A549 (cell line): Measurements from ENCODE around the gene TMEM255B. TPM values are rescaled to one million over a fixed set of nuclear protein-coding genes. Genes with fewer than 3 reads are reported as not detected.

Source experiments
- ATAC-seq, 2 experiments: fragments of 200-7000 bp in 1 of 2; fragments of >200 bp in 1 of 2; cut with Nextera tagmentation in 1 of 2; cut with Tn5 transposase in 1 of 2; 3 replicates each; pipeline versions ENCODE4 v1.8.0 to v1.9.1; 2018 to 2020; ENCODE audit warnings: mild to moderate bottlenecking in 1 of 2, moderate library complexity in 1 of 2
- CTCF ChIA-PET: fragments of 300-600 bp; sonication (Branson Sonifier 250); formaldehyde crosslinking; extraction: SDS; loops from one replicate; lab custom pipeline; 2021; ENCODE audit warnings: antibody characterized with exemption, inconsistent platforms; lab: Yijun Ruan, JAX
- POLR2A ChIA-PET: fragments of 350-600 bp; formaldehyde crosslinking; extraction: SDS; loops from one replicate; lab custom pipeline; 2021; ENCODE audit warnings: antibody characterized with exemption, inconsistent platforms; lab: Yijun Ruan, JAX
- DNase-seq, 2 experiments: peaks; one replicate each; pipeline versions ENCODE4 v3.0.0 to v3.0.0-alpha.2; 2011 to 2016; ENCODE audit warnings: low read depth in 1 of 2, low spot score in 1 of 2
- FAIRE-seq: peaks from 2 replicates; lab custom pipeline; 2011; peaks lifted over from hg19 to GRCh38; lab: Jason Lieb, UNC
- H3K27ac ChIP-seq, 2 experiments: fragments of >200 bp; sonication (Bioruptor Twin); formaldehyde crosslinking; 3 replicates each; pipeline ENCODE4 v1.5.1; 2016 to 2017
- H3K4me1 ChIP-seq: fragments of >200 bp; sonication (Bioruptor Twin); formaldehyde crosslinking; 3 replicates; pipeline ENCODE4 v1.6.1; 2016
- H3K4me2 ChIP-seq: fragments of >200 bp; sonication (Bioruptor Twin); formaldehyde crosslinking; 3 replicates; pipeline ENCODE4 v1.6.1; 2016
- H3K4me3 ChIP-seq: fragments of >200 bp; sonication (Bioruptor Twin); formaldehyde crosslinking; 3 replicates; pipeline ENCODE4 v1.5.1; 2016
- H3K9me3 ChIP-seq: fragments of >200 bp; sonication (Bioruptor Twin); formaldehyde crosslinking; 3 replicates; pipeline ENCODE4 v1.6.1; 2016
- BHLHE40 ChIP-seq: IDR thresholded peaks from 2 replicates; pipeline ENCODE4 v1.6.1; 2012; ENCODE audit warnings: low read depth, low read length, inconsistent platforms
- CBX2 ChIP-seq: fragments of 200-600 bp; sonication (generic); IDR thresholded peaks from 2 replicates; pipeline ENCODE4 v1.6.1; 2016; ENCODE audit warnings: low read depth, mild to moderate bottlenecking, borderline replicate concordance
- CEBPB ChIP-seq, 2 experiments: fragments of >200 bp in 1 of 2; sonication (Bioruptor Twin) in 1 of 2; formaldehyde crosslinking in 1 of 2; IDR thresholded peaks; 2 replicates each; pipeline ENCODE4 v1.6.1; 2012 to 2016
- CHD4 ChIP-seq: fragments of 200-600 bp; sonication (generic); IDR thresholded peaks from 2 replicates; pipeline ENCODE4 v1.6.1; 2016; ENCODE audit warnings: antibody characterized with exemption, mild to moderate bottlenecking, borderline replicate concordance
- CTCF ChIP-seq: fragments of >200 bp; sonication (Bioruptor Twin); formaldehyde crosslinking; IDR thresholded peaks from 3 replicates; pipeline ENCODE4 v1.5.1; 2016
- E2F6 ChIP-seq: IDR thresholded peaks from 2 replicates; pipeline ENCODE4 v1.6.1; 2012; ENCODE audit warnings: low read depth, borderline replicate concordance
- ELK1 ChIP-seq: fragments of 150-350 bp; IDR thresholded peaks from 2 replicates; pipeline ENCODE4 v1.6.1; 2014; ENCODE audit warnings: low read depth, mild to moderate bottlenecking, low read length
- FOSB ChIP-seq: fragments of 250-450 bp; sonication (Bioruptor Pico); IDR thresholded peaks from 2 replicates; pipeline ENCODE4 v1.5.0; 2020; ENCODE audit warnings: mild to moderate bottlenecking, moderate library complexity
- FOSL2 ChIP-seq, 2 experiments: fragments of 450-650 bp in 1 of 2; fragments of >200 bp in 1 of 2; sonication (Bioruptor Twin) in 1 of 2; formaldehyde crosslinking; IDR thresholded peaks; 2 replicates each; pipeline versions ENCODE4 v1.5.0 to v1.6.1; 2016 to 2020; ENCODE audit warnings: mild to moderate bottlenecking in 1 of 2, moderate library complexity in 1 of 2
- HEYL ChIP-seq: fragments of 250-450 bp; sonication (Bioruptor Pico); IDR thresholded peaks from 2 replicates; pipeline ENCODE4 v1.8.0; 2021; ENCODE audit warnings: mild to moderate bottlenecking, moderate library complexity
- NFE2L2 ChIP-seq: fragments of 150-350 bp; conservative IDR thresholded peaks from 2 replicates; pipeline ENCODE4 v1.6.1; 2014; ENCODE audit warnings: low read length
- NPAS2 ChIP-seq: fragments of 250-450 bp; sonication (Bioruptor Pico); IDR thresholded peaks from 2 replicates; pipeline ENCODE4 v1.8.0; 2022; ENCODE audit warnings: mild to moderate bottlenecking, moderate library complexity, borderline replicate concordance
- RARB ChIP-seq: fragments of 250-450 bp; sonication (Bioruptor Pico); IDR thresholded peaks from 2 replicates; pipeline ENCODE4 v1.8.0; 2021; ENCODE audit warnings: mild to moderate bottlenecking, moderate library complexity
- RCOR1 ChIP-seq: fragments of 150-350 bp; IDR thresholded peaks from 2 replicates; pipeline ENCODE4 v1.6.1; 2014; ENCODE audit warnings: antibody characterized with exemption, low read length, low read depth
- SMC3 ChIP-seq: fragments of >200 bp; sonication (Bioruptor Twin); formaldehyde crosslinking; IDR thresholded peaks from 3 replicates; pipeline ENCODE4 v1.6.1; 2018; ENCODE audit warnings: inconsistent platforms
- SREBF2 ChIP-seq: fragments of 450-650 bp; IDR thresholded peaks from 2 replicates; pipeline ENCODE4 v1.6.1; 2014; ENCODE audit warnings: mild to moderate bottlenecking, moderate library complexity
- TFCP2L1 ChIP-seq: fragments of 250-450 bp; sonication (Bioruptor Pico); IDR thresholded peaks from 2 replicates; pipeline ENCODE4 v1.5.0; 2021; ENCODE audit warnings: mild to moderate bottlenecking
- TP53 ChIP-seq: fragments of 250-450 bp; sonication (Bioruptor Pico); IDR thresholded peaks from 2 replicates; pipeline ENCODE4 v1.5.0; 2021; ENCODE audit warnings: mild to moderate bottlenecking, moderate library complexity
- ZFP36 ChIP-seq: fragments of 450-650 bp; IDR thresholded peaks from 2 replicates; pipeline ENCODE4 v1.6.1; 2014; ENCODE audit warnings: borderline replicate concordance; ENCODE audit not compliant: partially characterized antibody
- WGBS: methylation state at CpG from one replicate; pipeline ENCODE4 v1.1.6; 2017; ENCODE audit errors: missing lambda C conversion rate; 5-methylcytosine and 5-hydroxymethylcytosine counted together
- polyA plus RNA-seq, 4 experiments: library from polyadenylated mRNA; depleted of rRNA in 3 of 4; stranded (reverse); fragments of >200 nt; fragmentation: RNase III in 1 of 4; extraction: RNeasy Plus Mini Kit Qiagen cat#74134 plus additional on column Dnase treatment in 1 of 4; gene quantifications; 2 replicates in 3 of 4; 3 replicates in 1 of 4; pipeline ENCODE4 v1.2.3, GENCODE V29; 2011 to 2017

TMEM255B gene
- polyA plus RNA-seq, 2 of the 4 experiments (the other 2 are of a cell fraction) = 0.54 to 1.1 TPM

- H3K9me3 ChIP-seq = peaks cover 7% of the 10 kb centered on the region
- CTCF ChIA-PET = interaction anchor here (2.3 kb wide), 1 partner anchor 58 kb away, joined by 14 read pairs; the partner anchor contains the start of gene GRK1
- POLR2A ChIA-PET = no interaction called here
- no peak overlapping the region for H3K4me2 ChIP-seq
- FAIRE-seq (no peak), DNase-seq (no peak), ATAC-seq (no peak)
- WGBS = 61% methylated on average over 11 of the region's 13 CpGs
- H3K27ac ChIP-seq = no peak overlapping the region
- no peak for TF ChIP-seq TFCP2L1
- TF ChIP-seq FOSB (CRISPR knock-in tag) = no peak
- no peak for TF ChIP-seq HEYL (CRISPR knock-in tag)
- TF ChIP-seq CTCF = no peak
- TF ChIP-seq CHD4 = no peak
- no peak for TF ChIP-seq CBX2
- TF ChIP-seq TP53 (CRISPR knock-in tag) = no peak
- TF ChIP-seq SMC3 = no peak
- TF ChIP-seq CEBPB (IDR thresholded peaks at IDR 0.05) = no peak
- no peak for TF ChIP-seq ZFP36
- no peak for TF ChIP-seq NPAS2
- no peak for TF ChIP-seq BHLHE40
- TF ChIP-seq FOSL2 (IDR thresholded peaks at IDR 0.05) = no peak
- TF ChIP-seq FOSL2 (CRISPR knock-in tag; IDR thresholded peaks at IDR 0.05) = no peak
- TF ChIP-seq E2F6 = no peak
- no peak for TF ChIP-seq RCOR1
- TF ChIP-seq RARB (CRISPR knock-in tag) = no peak
- no peak for TF ChIP-seq ELK1
- no peak for TF ChIP-seq NFE2L2
- no peak for TF ChIP-seq SREBF2
- H3K4me1 ChIP-seq = no peaks in the 10 kb centered on the region
- no peak overlapping the region for H3K4me3 ChIP-seq
Observed at GRCh38 chr13:113723410-113724015, 35.5 kb upstream of the TMEM255B start.

GRCh38 chr13:113724016-113724758, 34.8 kb upstream of the TMEM255B start:
- WGBS = 67% methylated on average over 14 of the region's 30 CpGs
- Histone ChIP-seq H3K4me2 (peak overlapping the region; percentile 62; the same call in 2 of the 3 replicates), H3K4me1 (no peaks in the 10 kb centered on the region), H3K27ac (peak overlapping the region in 1 of 2 experiments; percentile 74; a peak in 1 of 6 replicates), H3K4me3 (peak overlapping the region; percentile 46; the same call in 2 of the 3 replicates), H3K9me3 (peaks cover 7% of the 10 kb centered on the region)
- no peak for FAIRE-seq
- no peak for TF ChIP-seq CHD4
- DNase-seq = no peak
- peak in 1 of 2 experiments; percentile 33; a peak in 3 of 6 replicates for ATAC-seq
- ChIA-PET POLR2A (no interaction called here), CTCF (interaction anchor here (0.7 to 2.3 kb wide), 11 partner anchors 15 to 505 kb away, joined by 3 to 14 read pairs (median 4); partner anchors contain the start of gene GRK1)
